Measurements from ENCODE around the gene RALGDS.

- TF ChIP-seq CTCF (IDR thresholded peaks at IDR 0.05 in 2 of 3, conservative IDR thresholded peaks at IDR 0.05 in 1 of 3; ENCODE audit: insufficient read depth in 2 of 3, low read depth in 1 of 3, low read length in 3 of 3) (no peak), BRCA1 (IDR thresholded peaks at IDR 0.05) (no peak), BRCA1 (CRISPR knock-in tag; IDR thresholded peaks at IDR 0.05) (no peak), KAT7 (CRISPR knock-in tag; IDR thresholded peaks at IDR 0.05; ENCODE audit: borderline replicate concordance) (no peak), SRSF3 (IDR thresholded peaks at IDR 0.05; ENCODE audit: insufficient read depth, low read length) (no peak)
These were observed 25.8 kb upstream of the RALGDS start for GRCh38 chr9:133146746-133147411.
